ENCODE data around the gene NTRK3. TPM values are rescaled to one million over a fixed set of nuclear protein-coding genes. Genes with fewer than 3 reads are reported as not detected.

The NTRK3 gene
- total RNA-seq, 1 donor from 2014 or later = not detected

- DNase-seq (ENCODE audit: low spot score, unreplicated experiment) = no peak
- no peaks in the 10 kb centered on the region for H3K4me1 Mint-ChIP-seq (ENCODE audit: low read depth)
- H3K27ac Mint-ChIP-seq = no peak overlapping the region
- TF ChIP-seq CTCF (IDR thresholded peaks at IDR 0.05; ENCODE audit: unreplicated experiment) = no peak
- H3K4me3 Mint-ChIP-seq (ENCODE audit: low read depth) = no peak overlapping the region
- H3K9me3 Mint-ChIP-seq (ENCODE audit: low read depth) = no peaks in the 10 kb centered on the region
- peaks cover 31% of the 10 kb centered on the region for H3K27me3 Mint-ChIP-seq
- no peaks in the 10 kb centered on the region for H3K36me3 Mint-ChIP-seq (ENCODE audit: insufficient read depth)
Observed at GRCh38 chr15:88032787-88033186, 223.8 kb downstream of the NTRK3 start.

- Mint-ChIP-seq H3K4me1 (ENCODE audit: low read depth) (no peaks in the 10 kb centered on the region), H3K9me3 (ENCODE audit: low read depth) (no peaks in the 10 kb centered on the region), H3K36me3 (ENCODE audit: insufficient read depth) (no peaks in the 10 kb centered on the region), H3K4me3 (ENCODE audit: low read depth) (no peak overlapping the region), H3K27me3 (peaks cover 20% of the 10 kb centered on the region), H3K27ac (no peak overlapping the region)
- TF ChIP-seq CTCF (IDR thresholded peaks at IDR 0.05; ENCODE audit: unreplicated experiment) = no peak
- DNase-seq (ENCODE audit: low spot score, unreplicated experiment) = no peak
Observed at GRCh38 chr15:88031461-88031860, 225.1 kb downstream of the NTRK3 start.

- no peak for DNase-seq (ENCODE audit: low spot score, unreplicated experiment)
- Mint-ChIP-seq H3K4me3 (ENCODE audit: low read depth) (no peak overlapping the region), H3K27ac (no peak overlapping the region), H3K36me3 (ENCODE audit: insufficient read depth) (no peaks in the 10 kb centered on the region), H3K4me1 (ENCODE audit: low read depth) (no peaks in the 10 kb centered on the region), H3K27me3 (peaks cover 4% of the 10 kb centered on the region), H3K9me3 (ENCODE audit: low read depth) (no peaks in the 10 kb centered on the region)
- no peak for TF ChIP-seq CTCF (IDR thresholded peaks at IDR 0.05; ENCODE audit: unreplicated experiment)
Observed at GRCh38 chr15:88029696-88030095, 226.8 kb downstream of the NTRK3 start.

GRCh38 chr15:88028024-88028423 lies 228.5 kb downstream of the NTRK3 start:
- Mint-ChIP-seq H3K36me3 (ENCODE audit: insufficient read depth) (no peaks in the 10 kb centered on the region), H3K4me3 (ENCODE audit: low read depth) (no peak overlapping the region), H3K27ac (no peak overlapping the region), H3K9me3 (ENCODE audit: low read depth) (no peaks in the 10 kb centered on the region), H3K4me1 (ENCODE audit: low read depth) (no peaks in the 10 kb centered on the region), H3K27me3 (no peaks in the 10 kb centered on the region)
- no peak for TF ChIP-seq CTCF (IDR thresholded peaks at IDR 0.05; ENCODE audit: unreplicated experiment)
- no peak for DNase-seq (ENCODE audit: low spot score, unreplicated experiment)

GRCh38 chr15:88023914-88024313 lies 232.6 kb downstream of the NTRK3 start:
- no peak for TF ChIP-seq CTCF (IDR thresholded peaks at IDR 0.05; ENCODE audit: unreplicated experiment)
- Mint-ChIP-seq H3K9me3 (ENCODE audit: low read depth) (no peaks in the 10 kb centered on the region), H3K36me3 (ENCODE audit: insufficient read depth) (no peaks in the 10 kb centered on the region), H3K27me3 (peaks cover 5% of the 10 kb centered on the region), H3K4me1 (ENCODE audit: low read depth) (no peaks in the 10 kb centered on the region), H3K27ac (no peak overlapping the region), H3K4me3 (ENCODE audit: low read depth) (no peak overlapping the region)
- no peak for DNase-seq (ENCODE audit: low spot score, unreplicated experiment)

All from progenitor cell of endocrine pancreas (in vitro differentiated cells).